Neural cell (in vitro differentiated cells): ENCODE results near the gene BNIP3.

ENCODE experiments used
- EP300 ChIP-seq: fragments of 450-650 bp; conservative IDR thresholded peaks from 2 replicates; pipeline ENCODE4 v1.6.1; 2014; ENCODE audit warnings: antibody characterized with exemption, mild to moderate bottlenecking, moderate library complexity; ENCODE audit not compliant: poor library complexity, severe bottlenecking
- EZH2 ChIP-seq: fragments of 200-600, 300-800 bp; shearing (Covaris generic), sonication (generic); IDR thresholded peaks from 2 replicates; pipeline ENCODE4 v1.6.1; 2014; ENCODE audit warnings: antibody characterized with exemption, low read length, borderline replicate concordance, mild to moderate bottlenecking; ENCODE audit not compliant: insufficient read depth, poor library complexity, severe bottlenecking
- MXI1 ChIP-seq: fragments of 450-650 bp; conservative IDR thresholded peaks from 2 replicates; pipeline ENCODE4 v1.6.1; 2014; ENCODE audit warnings: antibody characterized with exemption, mild to moderate bottlenecking; ENCODE audit not compliant: poor library complexity, severe bottlenecking
- POLR2AphosphoS5 ChIP-seq: IDR thresholded peaks from 2 replicates; pipeline ENCODE4 v1.6.1; 2012
- RAD21 ChIP-seq: fragments of 450-650 bp; conservative IDR thresholded peaks from 2 replicates; pipeline ENCODE4 v1.6.1; 2014; ENCODE audit warnings: antibody characterized with exemption, mild to moderate bottlenecking, moderate library complexity
- SMC3 ChIP-seq: fragments of 450-650 bp; conservative IDR thresholded peaks from 2 replicates; pipeline ENCODE4 v1.6.1; 2014; ENCODE audit warnings: antibody characterized with exemption, mild to moderate bottlenecking, moderate library complexity; ENCODE audit not compliant: poor library complexity
- TAF1 ChIP-seq: IDR thresholded peaks from 2 replicates; pipeline ENCODE4 v1.6.1; 2012; ENCODE audit warnings: low read depth
- TF ChIP-seq, protein P1 (sequence below): fragments of 450-650 bp; IDR thresholded peaks from 2 replicates; pipeline ENCODE4 v1.5.1; 2014; ENCODE audit warnings: antibody characterized with exemption, mild to moderate bottlenecking, moderate library complexity; ENCODE audit not compliant: poor library complexity, severe bottlenecking
- TF ChIP-seq, protein P2 (sequence below): IDR thresholded peaks from 2 replicates; pipeline ENCODE4 v1.6.1; 2012; ENCODE audit warnings: borderline replicate concordance

DNA sequence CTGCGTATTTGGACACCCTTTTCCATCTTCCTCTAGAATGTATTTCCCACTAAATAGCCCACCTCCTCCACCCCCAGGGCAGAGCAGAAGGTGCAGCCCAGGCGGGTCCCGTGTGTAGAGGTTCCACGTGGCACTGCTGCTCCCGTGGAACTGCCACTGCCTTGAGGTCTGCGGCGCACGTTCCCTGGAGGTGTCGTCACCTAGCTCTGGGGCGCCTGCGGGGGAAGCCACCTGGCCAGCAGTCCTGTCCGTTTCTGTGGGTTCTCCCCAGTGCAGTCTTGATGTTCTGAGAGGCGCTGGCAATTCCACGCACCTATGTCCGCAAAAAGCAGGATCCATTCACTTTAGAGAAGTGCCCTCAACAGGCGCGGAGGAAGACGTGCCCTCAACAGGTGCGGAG, 21.9 kb downstream of the BNIP3 start:
- no peak for TF ChIP-seq POLR2AphosphoS5
- TF ChIP-seq, protein P1, sequence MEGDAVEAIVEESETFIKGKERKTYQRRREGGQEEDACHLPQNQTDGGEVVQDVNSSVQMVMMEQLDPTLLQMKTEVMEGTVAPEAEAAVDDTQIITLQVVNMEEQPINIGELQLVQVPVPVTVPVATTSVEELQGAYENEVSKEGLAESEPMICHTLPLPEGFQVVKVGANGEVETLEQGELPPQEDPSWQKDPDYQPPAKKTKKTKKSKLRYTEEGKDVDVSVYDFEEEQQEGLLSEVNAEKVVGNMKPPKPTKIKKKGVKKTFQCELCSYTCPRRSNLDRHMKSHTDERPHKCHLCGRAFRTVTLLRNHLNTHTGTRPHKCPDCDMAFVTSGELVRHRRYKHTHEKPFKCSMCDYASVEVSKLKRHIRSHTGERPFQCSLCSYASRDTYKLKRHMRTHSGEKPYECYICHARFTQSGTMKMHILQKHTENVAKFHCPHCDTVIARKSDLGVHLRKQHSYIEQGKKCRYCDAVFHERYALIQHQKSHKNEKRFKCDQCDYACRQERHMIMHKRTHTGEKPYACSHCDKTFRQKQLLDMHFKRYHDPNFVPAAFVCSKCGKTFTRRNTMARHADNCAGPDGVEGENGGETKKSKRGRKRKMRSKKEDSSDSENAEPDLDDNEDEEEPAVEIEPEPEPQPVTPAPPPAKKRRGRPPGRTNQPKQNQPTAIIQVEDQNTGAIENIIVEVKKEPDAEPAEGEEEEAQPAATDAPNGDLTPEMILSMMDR: no peak
- no peak for TF ChIP-seq EZH2
- TF ChIP-seq EP300: no peak
- no peak for TF ChIP-seq MXI1
- TF ChIP-seq, protein P2, sequence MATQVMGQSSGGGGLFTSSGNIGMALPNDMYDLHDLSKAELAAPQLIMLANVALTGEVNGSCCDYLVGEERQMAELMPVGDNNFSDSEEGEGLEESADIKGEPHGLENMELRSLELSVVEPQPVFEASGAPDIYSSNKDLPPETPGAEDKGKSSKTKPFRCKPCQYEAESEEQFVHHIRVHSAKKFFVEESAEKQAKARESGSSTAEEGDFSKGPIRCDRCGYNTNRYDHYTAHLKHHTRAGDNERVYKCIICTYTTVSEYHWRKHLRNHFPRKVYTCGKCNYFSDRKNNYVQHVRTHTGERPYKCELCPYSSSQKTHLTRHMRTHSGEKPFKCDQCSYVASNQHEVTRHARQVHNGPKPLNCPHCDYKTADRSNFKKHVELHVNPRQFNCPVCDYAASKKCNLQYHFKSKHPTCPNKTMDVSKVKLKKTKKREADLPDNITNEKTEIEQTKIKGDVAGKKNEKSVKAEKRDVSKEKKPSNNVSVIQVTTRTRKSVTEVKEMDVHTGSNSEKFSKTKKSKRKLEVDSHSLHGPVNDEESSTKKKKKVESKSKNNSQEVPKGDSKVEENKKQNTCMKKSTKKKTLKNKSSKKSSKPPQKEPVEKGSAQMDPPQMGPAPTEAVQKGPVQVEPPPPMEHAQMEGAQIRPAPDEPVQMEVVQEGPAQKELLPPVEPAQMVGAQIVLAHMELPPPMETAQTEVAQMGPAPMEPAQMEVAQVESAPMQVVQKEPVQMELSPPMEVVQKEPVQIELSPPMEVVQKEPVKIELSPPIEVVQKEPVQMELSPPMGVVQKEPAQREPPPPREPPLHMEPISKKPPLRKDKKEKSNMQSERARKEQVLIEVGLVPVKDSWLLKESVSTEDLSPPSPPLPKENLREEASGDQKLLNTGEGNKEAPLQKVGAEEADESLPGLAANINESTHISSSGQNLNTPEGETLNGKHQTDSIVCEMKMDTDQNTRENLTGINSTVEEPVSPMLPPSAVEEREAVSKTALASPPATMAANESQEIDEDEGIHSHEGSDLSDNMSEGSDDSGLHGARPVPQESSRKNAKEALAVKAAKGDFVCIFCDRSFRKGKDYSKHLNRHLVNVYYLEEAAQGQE: no peak
- no peak for TF ChIP-seq RAD21
- TF ChIP-seq TAF1: no peak
- no peak for TF ChIP-seq SMC3
